SIG-M5 (cell line): ENCODE measurements around the gene SCYGR1.
A peak's percentile ranks its signal among the peaks of the same experiment; 100 is the strongest.
"Not testable (repeated sequence)": the region's sequence is repeated elsewhere in the genome, so short reads cannot be mapped to it uniquely, and the experiment has no call there.

Experiments
- DNase-seq: peaks from one replicate; lab custom pipeline; 2025; lab: John Stamatoyannopoulos, UW

The SCYGR1 gene, protein sequence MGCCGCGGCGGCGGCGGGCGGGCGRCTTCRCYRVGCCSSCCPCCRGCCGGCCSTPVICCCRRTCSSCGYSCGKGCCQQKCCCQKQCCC

DNA sequence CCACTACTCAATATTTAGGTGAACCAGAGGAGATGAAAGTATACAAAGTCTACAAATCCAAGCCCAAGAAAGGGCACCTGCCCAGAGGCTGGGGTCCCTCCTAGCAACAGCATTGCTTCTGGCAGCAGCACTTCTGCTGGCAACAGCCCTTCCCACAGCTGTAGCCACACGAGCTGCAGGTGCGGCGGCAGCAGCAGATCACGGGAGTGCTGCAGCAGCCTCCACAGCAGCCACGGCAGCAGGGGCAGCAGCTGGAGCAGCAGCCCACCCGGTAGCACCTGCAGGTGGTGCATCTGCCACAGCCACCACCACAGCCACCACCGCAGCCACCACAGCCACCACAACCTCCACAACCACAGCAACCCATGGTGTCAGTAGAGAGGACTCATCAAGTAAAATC, at the start of gene SCYGR1:
Gene SCYGR1 (minus strand): TSS at position 367 of the 400 bp plus-strand sequence. CDS start 0 bp downstream, at position 367.
- DNase-seq, result not testable (repeated sequence)

DNA sequence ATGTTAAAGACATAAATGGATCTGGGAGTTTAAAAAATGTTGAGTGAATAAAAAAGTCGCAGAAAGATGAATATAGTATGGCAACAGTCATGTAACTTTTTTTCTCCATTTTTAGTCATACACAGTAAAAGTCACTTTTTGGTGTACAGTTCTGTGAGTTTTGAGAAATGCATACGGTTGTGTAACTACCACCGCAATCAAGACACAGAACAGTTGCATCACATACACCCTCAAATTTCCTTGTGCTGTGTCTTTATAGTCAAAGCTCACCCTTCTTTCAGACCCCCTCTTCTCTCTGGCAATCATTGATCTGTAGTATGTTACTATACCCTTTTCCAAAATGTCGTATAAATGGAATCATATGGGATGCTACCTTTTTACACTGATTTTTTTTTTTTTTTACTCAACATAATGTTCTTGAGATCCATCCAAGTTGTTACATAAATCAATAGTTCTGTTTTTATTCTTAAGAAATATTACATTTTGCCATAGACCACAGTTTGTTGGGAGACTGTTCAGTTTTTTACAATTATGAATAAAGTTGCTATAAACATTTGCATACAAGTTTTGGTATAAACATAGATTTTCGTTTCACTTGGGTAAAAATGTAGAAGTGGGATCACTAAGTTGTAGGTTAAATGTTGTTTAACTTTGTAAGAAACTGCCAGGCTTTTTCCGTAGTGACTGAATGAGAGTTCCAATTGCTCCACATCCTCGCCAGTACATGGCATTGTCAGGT, 48.9 kb upstream of the SCYGR1 start:
- DNase-seq, result peak; percentile 27

DNA sequence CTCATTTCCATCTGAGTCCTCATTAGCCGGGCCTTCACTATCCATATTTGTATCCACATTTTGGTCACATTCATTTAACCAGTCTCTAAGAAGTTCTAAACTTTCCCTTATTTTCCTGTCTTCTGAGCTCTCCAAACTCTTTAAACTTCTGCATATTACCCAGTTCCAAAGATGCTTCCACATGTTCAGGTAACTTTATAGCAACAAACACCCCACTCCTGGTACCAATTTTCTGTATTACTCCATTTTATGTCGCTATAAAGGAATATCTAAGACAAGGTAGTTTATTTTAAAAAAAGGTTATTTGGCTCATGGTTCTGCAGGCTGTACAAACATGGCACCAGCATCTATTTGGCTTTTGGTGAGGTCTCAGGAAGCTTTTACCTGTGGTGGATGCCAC, 45.4 kb upstream of the SCYGR1 start:
- DNase-seq, result no peak

- DNase-seq, result no peak
Measured at GRCh38 chr2:227430639-227431038, 42.9 kb upstream of the SCYGR1 start.

- no peak for DNase-seq
Measured at GRCh38 chr2:227428731-227429285, 41.1 kb upstream of the SCYGR1 start.

DNA sequence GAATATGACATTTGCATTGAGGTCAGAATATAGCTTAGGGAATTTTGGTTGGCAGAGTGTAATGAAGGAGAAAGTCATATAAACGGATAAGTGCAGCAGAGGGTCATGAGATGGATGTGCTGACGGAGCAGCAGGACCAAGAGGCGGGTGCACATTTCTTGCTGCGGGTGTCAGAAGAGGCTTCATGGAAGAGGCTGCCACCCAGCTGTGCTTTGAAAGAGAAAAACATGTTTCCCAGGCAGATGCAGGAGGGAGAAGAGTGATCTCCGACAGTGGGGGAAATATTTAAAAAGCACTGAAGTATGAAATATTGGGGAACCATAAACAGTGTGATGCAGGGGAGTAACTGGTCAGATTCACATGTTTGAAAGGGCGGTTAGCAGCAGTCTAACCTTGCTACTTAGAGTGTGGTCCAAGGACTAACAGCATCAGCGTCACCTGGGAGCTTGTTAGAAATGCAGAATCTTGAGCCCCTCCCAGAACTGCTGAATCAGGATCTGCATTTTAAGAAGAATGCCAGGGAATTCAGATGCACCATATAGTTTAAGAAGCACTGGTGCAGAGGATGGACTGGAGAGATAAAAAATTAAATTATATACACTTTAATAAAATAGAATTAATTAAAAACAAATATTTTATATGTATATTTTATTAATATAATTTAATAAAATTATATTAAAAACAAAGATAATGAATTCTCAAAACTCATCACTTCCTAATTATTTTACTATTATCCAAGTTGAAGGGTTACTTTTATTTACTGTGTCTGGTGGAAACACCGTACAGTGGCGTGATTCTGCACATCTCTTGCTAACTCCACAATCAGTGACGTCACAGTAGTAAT, 36.1 kb upstream of the SCYGR1 start:
- DNase-seq, result no peak

DNA sequence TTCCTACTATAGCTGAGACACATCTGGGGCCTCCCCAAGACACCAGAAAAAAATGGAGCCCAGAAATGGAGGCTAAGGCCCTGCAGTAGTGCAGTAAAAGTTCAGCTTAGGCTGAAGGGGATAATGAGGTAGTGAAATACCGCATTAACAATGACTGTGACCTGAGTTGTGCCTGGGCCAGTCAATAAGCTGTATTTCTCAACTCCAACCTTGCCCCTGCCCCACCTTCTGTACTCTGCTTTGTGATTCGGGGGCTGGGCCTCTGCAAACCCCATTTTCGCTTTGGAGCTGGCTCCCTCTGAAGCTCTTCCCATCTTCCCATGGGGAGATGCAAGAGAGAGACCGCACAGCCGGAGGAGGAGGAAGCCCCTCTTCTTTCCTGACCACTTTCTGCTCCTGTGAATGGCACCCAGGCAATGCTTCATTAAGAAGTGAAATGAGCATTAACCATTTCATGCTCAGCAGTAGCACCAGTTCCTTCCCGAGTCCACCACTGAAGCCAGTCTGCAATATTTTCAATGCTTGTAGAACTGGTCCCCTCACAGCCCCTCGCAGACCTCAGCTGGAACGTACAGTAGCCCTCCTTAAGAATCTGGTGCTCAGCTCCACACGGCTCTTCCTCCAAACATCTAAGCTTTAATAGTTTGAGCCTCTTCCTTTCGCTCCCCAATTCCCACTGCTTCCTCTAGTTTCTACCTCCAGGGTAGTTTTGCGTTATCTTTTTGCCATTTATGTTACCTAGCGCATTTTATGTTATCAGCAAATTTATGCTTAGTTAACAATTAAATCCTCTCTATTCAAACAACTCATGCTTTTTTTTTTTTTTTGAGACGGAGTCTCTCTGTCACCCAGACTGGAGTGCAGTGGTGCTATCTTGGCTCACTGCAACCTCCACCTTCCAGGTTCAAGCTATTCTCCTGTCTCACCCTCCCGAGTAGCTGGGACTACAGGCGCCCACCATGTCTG, 32.6 kb upstream of the SCYGR1 start:
- no peak for DNase-seq

DNA sequence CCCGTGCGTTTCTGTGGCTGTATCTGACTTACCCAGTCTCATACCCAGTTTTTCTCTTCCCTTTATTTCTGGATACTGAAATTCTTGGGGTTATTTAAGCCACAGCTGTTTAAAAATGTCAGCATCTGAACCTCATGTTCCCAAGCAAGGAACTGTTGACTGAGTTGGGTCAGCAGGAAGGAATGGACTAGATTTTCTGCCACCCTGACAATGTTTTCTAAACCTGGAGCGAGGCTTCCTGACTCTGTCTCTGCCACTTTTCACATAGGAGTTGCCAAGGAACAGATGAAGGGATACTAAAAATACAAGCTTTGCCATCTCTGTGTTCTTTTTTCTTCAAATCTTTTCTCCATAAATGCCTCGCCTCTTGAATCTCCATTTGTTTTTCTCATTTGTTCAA, 29.0 kb upstream of the SCYGR1 start:
- DNase-seq, result no peak

GRCh38 chr2:227415538-227416424, 28.0 kb upstream of the SCYGR1 start:
- DNase-seq, result peak; percentile 6

DNA sequence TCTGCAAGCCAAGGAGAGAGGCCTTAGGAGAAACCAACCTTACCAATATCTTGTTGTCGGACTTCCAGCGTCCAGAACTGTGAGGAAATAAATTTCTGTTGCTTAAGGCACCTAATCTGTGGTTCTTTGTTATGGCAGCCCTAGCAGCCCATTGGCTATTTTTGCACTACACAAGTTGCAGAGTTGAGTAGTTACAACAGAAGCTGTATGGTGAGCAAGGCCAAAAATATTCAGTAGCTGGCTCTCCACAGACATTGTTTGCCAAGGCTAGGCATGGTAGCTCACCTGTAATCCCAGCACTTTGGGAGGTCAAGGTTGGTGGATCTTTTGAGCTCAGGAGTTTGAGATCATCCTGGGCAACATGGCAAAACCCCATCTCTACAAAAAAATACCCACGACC, 27.1 kb upstream of the SCYGR1 start:
- no peak for DNase-seq

- DNase-seq, result no peak
Measured at GRCh38 chr2:227413371-227413770, 25.6 kb upstream of the SCYGR1 start.

DNA sequence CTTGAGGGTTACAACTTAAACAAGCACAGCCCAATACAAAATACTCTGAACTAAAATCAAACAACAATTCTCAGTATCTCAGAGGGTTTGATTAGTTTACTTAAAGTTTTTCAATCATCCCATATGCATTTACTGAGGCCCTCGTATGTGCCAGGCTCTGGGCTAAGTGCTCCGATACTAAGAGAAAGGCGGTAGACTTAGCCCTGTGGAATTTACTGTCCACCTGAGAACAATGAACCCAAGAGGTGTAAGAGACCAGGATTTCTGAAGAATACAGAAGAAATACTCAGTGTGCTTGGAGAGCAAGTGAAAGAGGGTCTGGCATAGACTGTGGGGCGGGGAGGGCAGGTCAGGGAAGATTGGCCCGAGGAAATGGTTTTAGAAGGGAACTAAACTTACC, 25.1 kb upstream of the SCYGR1 start:
- no peak for DNase-seq

- no peak for DNase-seq
Measured at GRCh38 chr2:227411990-227412350, 24.2 kb upstream of the SCYGR1 start.

GRCh38 chr2:227411320-227411989, 23.7 kb upstream of the SCYGR1 start:
- no peak for DNase-seq

GRCh38 chr2:227410191-227410590, 22.4 kb upstream of the SCYGR1 start:
- DNase-seq, result no peak

GRCh38 chr2:227407591-227408151, 19.9 kb upstream of the SCYGR1 start:
- peak; percentile 17 for DNase-seq

- DNase-seq, result no peak
Measured at GRCh38 chr2:227406177-227407031, 18.7 kb upstream of the SCYGR1 start.

DNA sequence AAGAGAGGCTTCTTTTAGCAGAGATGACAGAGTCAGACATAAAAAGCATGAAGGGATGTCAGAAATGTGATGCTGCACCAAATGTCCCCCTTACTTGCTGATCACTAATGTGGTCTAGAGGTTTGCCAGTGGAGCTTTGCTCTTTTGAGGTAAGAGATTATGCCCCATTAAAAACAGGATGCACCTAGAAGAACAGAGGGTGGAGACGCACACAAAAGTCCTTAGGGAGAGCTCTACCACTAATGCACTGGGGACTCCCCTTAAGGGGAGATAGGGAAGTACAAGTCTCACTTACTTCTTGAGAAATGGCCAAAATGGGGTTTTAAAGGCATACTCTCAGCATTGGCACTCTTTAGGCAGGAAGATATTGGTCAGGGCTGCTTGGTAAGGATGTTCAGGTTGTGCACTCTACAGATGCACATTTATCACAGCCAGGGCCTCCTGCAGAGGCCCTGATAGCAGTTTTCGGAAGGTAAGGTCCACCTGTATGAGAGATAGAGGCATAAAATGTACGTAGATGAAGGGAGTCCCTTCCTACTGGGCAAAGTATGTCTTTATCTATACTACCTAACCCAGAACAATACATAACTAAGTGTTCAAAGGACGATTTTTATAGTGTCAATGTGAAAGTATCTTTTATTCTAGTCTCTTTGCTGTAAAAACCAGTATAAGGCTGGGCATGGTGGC, 17.0 kb upstream of the SCYGR1 start:
- DNase-seq, result no peak
